ENCODE measurements around the gene C8A. TPM values are rescaled to one million over a fixed set of nuclear protein-coding genes. Genes with fewer than 3 reads are reported as not detected.

The C8A gene
- total and polyA plus RNA-seq, 2 of the 13 experiments (the other 11 are each of a cell fraction or from before 2014, with no cell fraction given): 10.5 to 15.0 TPM

GRCh38 chr1:56923201-56923600 is 68.6 kb downstream of the C8A start (continued):
- TF ChIP-seq PAF1 (CRISPR knock-in tag; IDR thresholded peaks at IDR 0.05) (no peak), LBX2 (CRISPR knock-in tag; IDR thresholded peaks at IDR 0.05; ENCODE audit: borderline replicate concordance) (no peak), ZNF614 (CRISPR knock-in tag; IDR thresholded peaks at IDR 0.05; ENCODE audit: borderline replicate concordance) (no peak), KLF13 (CRISPR knock-in tag; IDR thresholded peaks at IDR 0.05) (no peak), ZNF224 (CRISPR knock-in tag; IDR thresholded peaks at IDR 0.05) (no peak), MTERF4 (CRISPR knock-in tag; IDR thresholded peaks at IDR 0.05) (no peak), TMF1 (CRISPR knock-in tag; IDR thresholded peaks at IDR 0.05; ENCODE audit: low read depth) (no peak), ZNF530 (CRISPR knock-in tag; IDR thresholded peaks at IDR 0.05; ENCODE audit: low read depth) (no peak)

GRCh38 chr1:56924116-56924515 is 69.5 kb downstream of the C8A start:
- ATAC-seq (no peak), FAIRE-seq (no peak), DNase-seq (ENCODE audit: low spot score) (no peak)
- ChIA-PET POLR2A (no interaction called here), CTCF (ENCODE audit: low intra/inter-chr PET ratio, low total read pairs) (no interaction called here)
- 97% methylated on average over 5 of the region's 5 CpGs for WGBS (ENCODE audit: low lambda C conversion rate)
- Histone ChIP-seq H2AFZ (ENCODE audit: low read length) (no peak overlapping the region), H3K4me1 (ENCODE audit: insufficient read depth, low read length) (peaks cover 54% of the 10 kb centered on the region), H3K4me3 (replicated peaks in 1 of 3; ENCODE audit: insufficient read depth in 1 of 3, low read depth in 2 of 3, low read length in 3 of 3) (no peak overlapping the region), H3K36me3 (replicated peaks in 1 of 2; ENCODE audit: control insufficient read depth in 1 of 2, insufficient read depth in 2 of 2, low read length in 2 of 2) (no peaks in the 10 kb centered on the region), H3K27ac (ENCODE audit: extremely low read length, insufficient read depth, low read length) (no peak overlapping the region), H4K20me1 (ENCODE audit: insufficient read depth, low read length) (no peaks in the 10 kb centered on the region), H3K9me3 (ENCODE audit: low read length) (no peaks in the 10 kb centered on the region), H3K4me2 (ENCODE audit: low read depth, low read length) (no peak overlapping the region), H3K9ac (ENCODE audit: insufficient read depth, low read depth, low read length) (no peak overlapping the region), H3K79me2 (ENCODE audit: insufficient read depth, low read length) (no peaks in the 10 kb centered on the region), H3K27me3 (ENCODE audit: control insufficient read depth in 1 of 2, insufficient read depth in 2 of 2, low read length in 2 of 2) (no peaks in the 10 kb centered on the region)
- in situ Hi-C loops (cut with HindIII; ENCODE audit: extremely low pct_ligation_motif_present, low pct_unique_long_range_greater_than_20kb) (no loop called here), intact Hi-C loops (cut with micrococcal nuclease; ENCODE audit: unreplicated experiment) (no loop called here)
- no TSS peak for BruUV-seq (replicated peaks)
- no peak for TF ChIP-seq HNF4A (CRISPR knock-in tag; IDR thresholded peaks at IDR 0.05)
- no peak for TF ChIP-seq ZNF552 (CRISPR knock-in tag; IDR thresholded peaks at IDR 0.05; ENCODE audit: borderline replicate concordance)
- no peak for TF ChIP-seq RERE (CRISPR knock-in tag; IDR thresholded peaks at IDR 0.05; ENCODE audit: low read depth)
- TF ChIP-seq HES4 (CRISPR knock-in tag; IDR thresholded peaks at IDR 0.05; ENCODE audit: borderline replicate concordance): no peak
- no peak for TF ChIP-seq ZNF138 (CRISPR knock-in tag; IDR thresholded peaks at IDR 0.05; ENCODE audit: low read depth)
- no peak for TF ChIP-seq DMAP1 (CRISPR knock-in tag; IDR thresholded peaks at IDR 0.05)
- TF ChIP-seq ZMYM3 (CRISPR knock-in tag; IDR thresholded peaks at IDR 0.05): no peak
- TF ChIP-seq ZNF451 (CRISPR knock-in tag; IDR thresholded peaks at IDR 0.05): no peak
- TF ChIP-seq THAP8 (CRISPR knock-in tag; IDR thresholded peaks at IDR 0.05; ENCODE audit: borderline replicate concordance): no peak
- TF ChIP-seq ZNF660 (CRISPR knock-in tag; IDR thresholded peaks at IDR 0.05; ENCODE audit: borderline replicate concordance, low read depth): no peak
- no peak for TF ChIP-seq KLF6 (CRISPR knock-in tag; IDR thresholded peaks at IDR 0.05)

All from HepG2 (cell line).